Sigmoid colon (tissue), 4 donors: ENCODE measurements around the gene IL1R2.

Source experiments
- POLR2AphosphoS5 ChIP-seq, 4 donors: sonication (generic); formaldehyde crosslinking; IDR thresholded peaks; one replicate each; pipeline ENCODE4 v1.6.1; 2017; ENCODE audit warnings: antibody characterized with exemption in 4 of 4
- TF ChIP-seq, protein P1 (sequence below), 4 experiments: fragments of 450-650 bp in 3 of 4; fragments of 200-600 bp in 1 of 4; IDR thresholded peaks; one replicate each; pipeline ENCODE4 v1.5.1; 2016 to 2019; ENCODE audit warnings: antibody characterized with exemption in 4 of 4, mild to moderate bottlenecking in 3 of 4, moderate library complexity in 2 of 4

DNA sequence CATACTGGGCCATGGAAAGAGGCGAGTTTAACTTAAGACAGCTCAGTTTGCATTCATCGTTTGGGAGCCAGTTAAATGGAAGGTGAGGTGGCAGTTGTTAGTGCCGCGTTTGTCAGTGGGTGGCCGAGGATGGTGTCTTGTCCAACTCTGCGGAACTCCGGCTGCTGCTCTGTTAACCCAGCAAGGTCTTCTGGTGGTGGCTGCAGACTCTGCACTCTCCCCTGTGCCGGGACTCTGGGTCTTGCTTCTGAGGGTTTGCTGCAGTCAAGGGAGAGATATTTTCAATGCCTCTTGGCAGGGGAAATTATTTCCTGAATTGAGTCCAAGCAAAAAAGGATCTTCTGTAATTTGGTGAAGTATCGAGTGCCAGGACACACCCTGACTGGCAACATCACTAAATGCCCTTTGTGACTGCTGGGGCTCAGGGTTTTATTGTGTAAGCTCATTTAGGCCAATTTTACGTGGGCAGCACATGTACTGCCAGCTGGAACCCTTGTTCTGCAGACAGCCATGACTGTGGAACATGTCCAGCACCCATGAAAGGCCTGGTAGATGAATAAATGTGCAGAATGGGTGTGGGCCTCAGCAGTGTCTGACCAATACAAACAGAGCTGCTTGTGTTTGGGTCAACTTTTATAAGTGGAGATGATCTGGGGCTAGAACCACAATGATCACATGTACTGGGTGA, 58.1 kb downstream of the IL1R2 start:
- peak; percentile 56 to 74 (median 66) for TF ChIP-seq POLR2AphosphoS5 (IDR thresholded peaks at IDR 0.05)
- TF ChIP-seq, protein P1, sequence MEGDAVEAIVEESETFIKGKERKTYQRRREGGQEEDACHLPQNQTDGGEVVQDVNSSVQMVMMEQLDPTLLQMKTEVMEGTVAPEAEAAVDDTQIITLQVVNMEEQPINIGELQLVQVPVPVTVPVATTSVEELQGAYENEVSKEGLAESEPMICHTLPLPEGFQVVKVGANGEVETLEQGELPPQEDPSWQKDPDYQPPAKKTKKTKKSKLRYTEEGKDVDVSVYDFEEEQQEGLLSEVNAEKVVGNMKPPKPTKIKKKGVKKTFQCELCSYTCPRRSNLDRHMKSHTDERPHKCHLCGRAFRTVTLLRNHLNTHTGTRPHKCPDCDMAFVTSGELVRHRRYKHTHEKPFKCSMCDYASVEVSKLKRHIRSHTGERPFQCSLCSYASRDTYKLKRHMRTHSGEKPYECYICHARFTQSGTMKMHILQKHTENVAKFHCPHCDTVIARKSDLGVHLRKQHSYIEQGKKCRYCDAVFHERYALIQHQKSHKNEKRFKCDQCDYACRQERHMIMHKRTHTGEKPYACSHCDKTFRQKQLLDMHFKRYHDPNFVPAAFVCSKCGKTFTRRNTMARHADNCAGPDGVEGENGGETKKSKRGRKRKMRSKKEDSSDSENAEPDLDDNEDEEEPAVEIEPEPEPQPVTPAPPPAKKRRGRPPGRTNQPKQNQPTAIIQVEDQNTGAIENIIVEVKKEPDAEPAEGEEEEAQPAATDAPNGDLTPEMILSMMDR (IDR thresholded peaks at IDR 0.05): no peak
